ENCODE results near the gene TYRP1. TPM values are rescaled to one million over a fixed set of nuclear protein-coding genes. Genes with fewer than 3 reads are reported as not detected.

Gene TYRP1
- total RNA-seq, 2 donors from 2014 or later, result 1.8 to 3.8 TPM

DNA sequence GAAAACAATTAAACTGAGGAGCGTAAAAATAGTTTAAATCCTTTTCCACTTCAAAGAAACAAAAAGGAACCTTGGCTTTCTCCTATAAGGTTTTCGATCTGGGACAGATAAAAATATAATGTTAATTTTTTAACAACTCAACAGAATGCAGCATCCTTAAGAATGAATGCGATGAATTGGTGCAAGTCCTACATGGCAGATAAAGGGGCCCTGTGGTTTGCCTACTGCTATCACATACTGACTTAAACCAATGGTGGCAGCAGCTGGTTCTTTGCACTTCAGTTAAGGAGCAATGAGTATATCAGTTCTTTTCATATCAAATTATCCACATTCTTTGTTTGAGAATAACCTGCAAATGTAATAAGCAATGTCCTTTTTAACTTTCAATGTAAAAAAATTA is 12.4 kb upstream of the TYRP1 start:
- DNase-seq (ENCODE audit: low spot score) (no peak), ATAC-seq (ENCODE audit: insufficient number of reproducible peaks, low FRiP score, low read depth) (no peak)
- Histone ChIP-seq H3K9me3 (no peaks in the 10 kb centered on the region), H3K4me1 (ENCODE audit: control insufficient read depth in 1 of 2, low read depth in 2 of 2) (no peaks in the 10 kb centered on the region), H3K27ac (no peak overlapping the region), H3K27me3 (replicated peaks; ENCODE audit: insufficient read depth) (no peaks in the 10 kb centered on the region), H3K4me3 (no peak overlapping the region), H3K36me3 (no peaks in the 10 kb centered on the region)
- no peak for TF ChIP-seq CTCF (IDR thresholded peaks at IDR 0.05)

- Histone ChIP-seq H3K4me1 (ENCODE audit: control insufficient read depth in 1 of 2, low read depth in 2 of 2) (no peaks in the 10 kb centered on the region), H3K9me3 (no peaks in the 10 kb centered on the region), H3K27me3 (replicated peaks; ENCODE audit: insufficient read depth) (no peaks in the 10 kb centered on the region), H3K27ac (no peak overlapping the region), H3K36me3 (no peaks in the 10 kb centered on the region), H3K4me3 (no peak overlapping the region)
- ATAC-seq (ENCODE audit: insufficient number of reproducible peaks, low FRiP score, low read depth) (no peak), DNase-seq (ENCODE audit: low spot score) (no peak)
- TF ChIP-seq CTCF (IDR thresholded peaks at IDR 0.05), result no peak
Measured at GRCh38 chr9:12681620-12682019, 11.6 kb upstream of the TYRP1 start.

DNA sequence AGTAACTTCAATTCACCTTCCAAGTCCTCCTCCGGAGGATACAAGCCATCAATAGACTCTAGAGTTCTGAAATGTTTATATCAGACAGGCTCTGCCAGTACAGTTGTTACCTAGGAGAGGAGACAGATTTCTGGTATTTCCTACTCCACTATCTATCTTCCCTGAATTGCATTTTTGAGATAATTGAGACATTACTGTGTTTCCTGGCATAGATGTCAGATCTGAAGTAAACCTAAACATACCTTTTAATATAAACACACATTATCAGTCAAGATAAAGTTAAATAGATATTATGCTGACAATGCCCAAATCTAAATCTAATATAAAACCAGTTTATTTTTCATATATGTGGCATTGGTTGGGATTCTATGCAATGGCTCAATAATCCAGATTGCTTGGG is 8.2 kb upstream of the TYRP1 start:
- Histone ChIP-seq H3K4me1 (ENCODE audit: control insufficient read depth in 1 of 2, low read depth in 2 of 2) (no peaks in the 10 kb centered on the region), H3K4me3 (no peak overlapping the region), H3K9me3 (no peaks in the 10 kb centered on the region), H3K27me3 (replicated peaks; ENCODE audit: insufficient read depth) (no peaks in the 10 kb centered on the region), H3K36me3 (no peaks in the 10 kb centered on the region), H3K27ac (no peak overlapping the region)
- no peak for DNase-seq (ENCODE audit: low spot score)
- TF ChIP-seq CTCF (IDR thresholded peaks at IDR 0.05), result no peak
- no peak for ATAC-seq (ENCODE audit: insufficient number of reproducible peaks, low FRiP score, low read depth)

DNA sequence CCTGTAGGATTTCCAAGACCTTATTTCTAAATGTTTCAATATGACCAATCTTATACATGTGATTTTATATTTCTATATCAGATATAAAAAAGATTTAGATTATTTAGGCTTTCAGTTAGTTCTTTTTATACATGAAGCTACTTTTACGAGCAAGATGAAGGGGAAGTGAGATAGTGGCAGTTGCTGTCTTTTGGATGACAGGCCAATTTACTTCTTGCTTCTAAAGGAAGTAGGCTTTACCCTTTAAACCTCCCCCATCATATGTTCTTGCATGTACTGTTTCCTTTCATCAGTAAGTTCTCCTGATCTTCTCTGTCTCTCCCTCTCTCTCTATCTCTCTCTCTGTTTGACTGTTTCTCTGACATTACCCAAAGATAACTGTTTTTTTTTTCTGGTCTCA is 4.0 kb upstream of the TYRP1 start:
- Histone ChIP-seq H3K27ac (no peak overlapping the region), H3K4me3 (no peak overlapping the region), H3K27me3 (replicated peaks; ENCODE audit: insufficient read depth) (no peaks in the 10 kb centered on the region), H3K9me3 (no peaks in the 10 kb centered on the region), H3K36me3 (no peaks in the 10 kb centered on the region), H3K4me1 (ENCODE audit: control insufficient read depth in 1 of 2, low read depth in 2 of 2) (no peaks in the 10 kb centered on the region)
- DNase-seq (ENCODE audit: low spot score) (no peak), ATAC-seq (ENCODE audit: insufficient number of reproducible peaks, low FRiP score, low read depth) (no peak)
- TF ChIP-seq CTCF (IDR thresholded peaks at IDR 0.05), result no peak

- Histone ChIP-seq H3K4me3 (no peak overlapping the region), H3K9me3 (no peaks in the 10 kb centered on the region), H3K27ac (no peak overlapping the region), H3K4me1 (ENCODE audit: control insufficient read depth in 1 of 2, low read depth in 2 of 2) (peaks cover 29 to 38% of the 10 kb centered on the region in 2 donors), H3K27me3 (replicated peaks; ENCODE audit: insufficient read depth) (no peaks in the 10 kb centered on the region), H3K36me3 (no peaks in the 10 kb centered on the region)
- DNase-seq (ENCODE audit: low spot score) (no peak), ATAC-seq (ENCODE audit: insufficient number of reproducible peaks, low FRiP score, low read depth) (no peak)
- TF ChIP-seq CTCF (IDR thresholded peaks at IDR 0.05), result no peak
Measured at GRCh38 chr9:12694013-12694412, 828 bp downstream of the TYRP1 start.
